A549 (cell line): ENCODE results near the gene PPIF. TPM values are rescaled to one million over a fixed set of nuclear protein-coding genes. Genes with fewer than 3 reads are reported as not detected.

Experiments
- ATAC-seq, 2 experiments: fragments of 200-7000 bp in 1 of 2; fragments of >200 bp in 1 of 2; cut with Nextera tagmentation in 1 of 2; cut with Tn5 transposase in 1 of 2; 3 replicates each; pipeline versions ENCODE4 v1.8.0 to v1.9.1; 2018 to 2020; ENCODE audit warnings: mild to moderate bottlenecking in 1 of 2, moderate library complexity in 1 of 2
- CTCF ChIA-PET: fragments of 300-600 bp; sonication (Branson Sonifier 250); formaldehyde crosslinking; extraction: SDS; loops from one replicate; lab custom pipeline; 2021; ENCODE audit warnings: antibody characterized with exemption, inconsistent platforms; lab: Yijun Ruan, JAX
- POLR2A ChIA-PET: fragments of 350-600 bp; formaldehyde crosslinking; extraction: SDS; loops from one replicate; lab custom pipeline; 2021; ENCODE audit warnings: antibody characterized with exemption, inconsistent platforms; lab: Yijun Ruan, JAX
- DNase-seq, 2 experiments: peaks; one replicate each; pipeline versions ENCODE4 v3.0.0 to v3.0.0-alpha.2; 2011 to 2016; ENCODE audit warnings: low read depth in 1 of 2, low spot score in 1 of 2
- FAIRE-seq: peaks from 2 replicates; lab custom pipeline; 2011; peaks lifted over from hg19 to GRCh38; lab: Jason Lieb, UNC
- H3K27ac ChIP-seq, 2 experiments: fragments of >200 bp; sonication (Bioruptor Twin); formaldehyde crosslinking; 3 replicates each; pipeline ENCODE4 v1.5.1; 2016 to 2017
- H3K4me1 ChIP-seq: fragments of >200 bp; sonication (Bioruptor Twin); formaldehyde crosslinking; 3 replicates; pipeline ENCODE4 v1.6.1; 2016
- H3K4me2 ChIP-seq: fragments of >200 bp; sonication (Bioruptor Twin); formaldehyde crosslinking; 3 replicates; pipeline ENCODE4 v1.6.1; 2016
- H3K4me3 ChIP-seq: fragments of >200 bp; sonication (Bioruptor Twin); formaldehyde crosslinking; 3 replicates; pipeline ENCODE4 v1.5.1; 2016
- H3K9me3 ChIP-seq: fragments of >200 bp; sonication (Bioruptor Twin); formaldehyde crosslinking; 3 replicates; pipeline ENCODE4 v1.6.1; 2016
- BCL3 ChIP-seq: fragments of >200 bp; sonication (Bioruptor Twin); formaldehyde crosslinking; IDR thresholded peaks from 3 replicates; pipeline ENCODE4 v1.6.1; 2016
- CHD4 ChIP-seq: fragments of 200-600 bp; sonication (generic); IDR thresholded peaks from 2 replicates; pipeline ENCODE4 v1.6.1; 2016; ENCODE audit warnings: antibody characterized with exemption, mild to moderate bottlenecking, borderline replicate concordance
- EHF ChIP-seq: fragments of 250-450 bp; sonication (Bioruptor Pico); IDR thresholded peaks from 2 replicates; pipeline ENCODE4 v1.5.0; 2020; ENCODE audit warnings: mild to moderate bottlenecking
- EHMT2 ChIP-seq: fragments of 200-600 bp; sonication (generic); IDR thresholded peaks from 2 replicates; pipeline ENCODE4 v1.6.1; 2016; ENCODE audit warnings: antibody characterized with exemption, low read depth, mild to moderate bottlenecking, moderate library complexity
- ELK1 ChIP-seq: fragments of 150-350 bp; IDR thresholded peaks from 2 replicates; pipeline ENCODE4 v1.6.1; 2014; ENCODE audit warnings: low read depth, mild to moderate bottlenecking, low read length
- EP300 ChIP-seq, 2 experiments: fragments of >200 bp; sonication (Bioruptor Twin); formaldehyde crosslinking; IDR thresholded peaks; 2 replicates in 1 of 2; 3 replicates in 1 of 2; pipeline ENCODE4 v1.6.1; 2016 to 2017
- HDAC2 ChIP-seq: fragments of 200-600 bp; sonication (generic); IDR thresholded peaks from 2 replicates; pipeline ENCODE4 v1.6.1; 2016
- HEYL ChIP-seq: fragments of 250-450 bp; sonication (Bioruptor Pico); IDR thresholded peaks from 2 replicates; pipeline ENCODE4 v1.8.0; 2021; ENCODE audit warnings: mild to moderate bottlenecking, moderate library complexity
- HOXA7 ChIP-seq: fragments of 250-450 bp; sonication (Bioruptor Pico); IDR thresholded peaks from 2 replicates; pipeline ENCODE4 v1.5.0; 2020; ENCODE audit warnings: mild to moderate bottlenecking, moderate library complexity
- JUN ChIP-seq, 2 experiments: fragments of >200 bp; sonication (Bioruptor Twin); formaldehyde crosslinking; IDR thresholded peaks; 2 replicates in 1 of 2; 3 replicates in 1 of 2; pipeline ENCODE4 v1.6.1; 2016 to 2017
- KDM1A ChIP-seq: fragments of 200-600 bp; sonication (generic); IDR thresholded peaks from 2 replicates; pipeline ENCODE4 v1.6.1; 2016; ENCODE audit warnings: low read depth, mild to moderate bottlenecking
- KDM5A ChIP-seq: fragments of 200-600 bp; sonication (generic); IDR thresholded peaks from 2 replicates; pipeline ENCODE4 v1.6.1; 2016; ENCODE audit warnings: antibody characterized with exemption, mild to moderate bottlenecking
- MAFK ChIP-seq: fragments of 450-650 bp; IDR thresholded peaks from 2 replicates; pipeline ENCODE4 v1.6.1; 2014; ENCODE audit not compliant: partially characterized antibody
- MYC ChIP-seq: IDR thresholded peaks from 2 replicates; pipeline ENCODE4 v1.6.1; 2012; ENCODE audit warnings: mild to moderate bottlenecking, inconsistent platforms, low read length, improper control_type of control experiment, borderline replicate concordance
- NFE2L2 ChIP-seq: fragments of 150-350 bp; conservative IDR thresholded peaks from 2 replicates; pipeline ENCODE4 v1.6.1; 2014; ENCODE audit warnings: low read length
- NPAS2 ChIP-seq: fragments of 250-450 bp; sonication (Bioruptor Pico); IDR thresholded peaks from 2 replicates; pipeline ENCODE4 v1.8.0; 2022; ENCODE audit warnings: mild to moderate bottlenecking, moderate library complexity, borderline replicate concordance
- PHF8 ChIP-seq: fragments of 200-600 bp; sonication (generic); IDR thresholded peaks from 2 replicates; pipeline ENCODE4 v1.6.1; 2016; ENCODE audit warnings: low read depth, mild to moderate bottlenecking, antibody characterized with exemption, moderate library complexity, borderline replicate concordance
- POLR2A ChIP-seq: IDR thresholded peaks from 2 replicates; pipeline ENCODE4 v1.6.1; 2012; ENCODE audit warnings: mild to moderate bottlenecking, low read length
- POLR2AphosphoS2 ChIP-seq: conservative IDR thresholded peaks from 2 replicates; pipeline ENCODE4 v1.6.1; 2012; ENCODE audit warnings: low read length, improper control_type of control experiment, inconsistent platforms
- RARB ChIP-seq: fragments of 250-450 bp; sonication (Bioruptor Pico); IDR thresholded peaks from 2 replicates; pipeline ENCODE4 v1.8.0; 2021; ENCODE audit warnings: mild to moderate bottlenecking, moderate library complexity
- SMC3 ChIP-seq: fragments of >200 bp; sonication (Bioruptor Twin); formaldehyde crosslinking; IDR thresholded peaks from 3 replicates; pipeline ENCODE4 v1.6.1; 2018; ENCODE audit warnings: inconsistent platforms
- TFCP2L1 ChIP-seq: fragments of 250-450 bp; sonication (Bioruptor Pico); IDR thresholded peaks from 2 replicates; pipeline ENCODE4 v1.5.0; 2021; ENCODE audit warnings: mild to moderate bottlenecking
- USF2 ChIP-seq: fragments of 450-650 bp; IDR thresholded peaks from 2 replicates; pipeline ENCODE4 v1.6.1; 2014; ENCODE audit warnings: antibody characterized with exemption
- ZFP36 ChIP-seq: fragments of 450-650 bp; IDR thresholded peaks from 2 replicates; pipeline ENCODE4 v1.6.1; 2014; ENCODE audit warnings: borderline replicate concordance; ENCODE audit not compliant: partially characterized antibody
- ZSCAN20 ChIP-seq: fragments of 250-450 bp; sonication (Bioruptor Pico); IDR thresholded peaks from 2 replicates; pipeline ENCODE4 v1.8.0; 2022; ENCODE audit warnings: mild to moderate bottlenecking, moderate library complexity
- WGBS: methylation state at CpG from one replicate; pipeline ENCODE4 v1.1.6; 2017; ENCODE audit errors: missing lambda C conversion rate; 5-methylcytosine and 5-hydroxymethylcytosine counted together
- polyA plus RNA-seq, 4 experiments: library from polyadenylated mRNA; depleted of rRNA in 3 of 4; stranded (reverse); fragments of >200 nt; fragmentation: RNase III in 1 of 4; extraction: RNeasy Plus Mini Kit Qiagen cat#74134 plus additional on column Dnase treatment in 1 of 4; gene quantifications; 2 replicates in 3 of 4; 3 replicates in 1 of 4; pipeline ENCODE4 v1.2.3, GENCODE V29; 2011 to 2017

Gene PPIF
- polyA plus RNA-seq, 2 of the 4 experiments (the other 2 are of a cell fraction): 44.8 to 75.0 TPM

- TF ChIP-seq HDAC2 (no peak), JUN (IDR thresholded peaks at IDR 0.05) (no peak), MAFK (no peak), ZFP36 (no peak), EHMT2 (no peak), ELK1 (no peak), HOXA7 (CRISPR knock-in tag) (no peak), EHF (no peak), ZSCAN20 (CRISPR knock-in tag) (no peak), BCL3 (no peak), NPAS2 (CRISPR knock-in tag) (no peak), KDM1A (no peak), TFCP2L1 (no peak), PHF8 (no peak), MYC (no peak), USF2 (no peak), CHD4 (no peak)
- peak overlapping the region; percentile 84 for H3K4me3 ChIP-seq
- CTCF ChIA-PET: interaction anchor here (0.9 to 2.7 kb wide), 4 partner anchors 10 to 106 kb away, joined by 3 to 14 read pairs (median 4); no protein-coding TSS in a partner anchor
Observed at GRCh38 chr10:79349072-79349491, 1.8 kb downstream of the PPIF start.

GRCh38 chr10:79349766-79350406 lies 2.6 kb downstream of the PPIF start:
- CTCF ChIA-PET: interaction anchor here (1.5 to 2.7 kb wide), 2 partner anchors 9 to 24 kb away, joined by 6 to 14 read pairs; no protein-coding TSS in a partner anchor
- ATAC-seq: no peak
- Histone ChIP-seq H3K4me1 (peaks cover 18% of the 10 kb centered on the region), H3K4me3 (no peak overlapping the region), H3K27ac (no peak overlapping the region), H3K4me2 (peak overlapping the region; percentile 99; the same call in 2 of the 3 replicates), H3K9me3 (no peaks in the 10 kb centered on the region)
- no peak for DNase-seq
- no peak for FAIRE-seq
- POLR2A ChIA-PET: no interaction called here
- no peak for TF ChIP-seq POLR2A
- TF ChIP-seq RARB (CRISPR knock-in tag): no peak
- TF ChIP-seq POLR2AphosphoS2: no peak
- TF ChIP-seq SMC3: no peak
- no peak for TF ChIP-seq ZFP36
- TF ChIP-seq HEYL (CRISPR knock-in tag): no peak
- no peak for TF ChIP-seq EP300 (IDR thresholded peaks at IDR 0.05)
- TF ChIP-seq KDM1A: no peak
- no peak for TF ChIP-seq EHMT2
- TF ChIP-seq NFE2L2: no peak
- no peak for TF ChIP-seq KDM5A
- 90% methylated on average over 6 of the region's 6 CpGs for WGBS

More at GRCh38 chr10:79349072-79349491, 1.8 kb downstream of the PPIF start:
- Histone ChIP-seq H3K27ac (peak overlapping the region in 1 of 2 experiments; percentile 97; a peak in 2 of 6 replicates), H3K4me1 (peaks cover 18% of the 10 kb centered on the region), H3K4me2 (peak overlapping the region; percentile 99), H3K9me3 (no peaks in the 10 kb centered on the region)
- no peak for FAIRE-seq
- POLR2A ChIA-PET: no interaction called here
- DNase-seq: no peak
- ATAC-seq: no peak
- WGBS: 86% methylated on average over 6 of the region's 6 CpGs
